Parathyroid adenoma (tissue), 2 donors: ENCODE measurements around the gene EXOC4.

Experiments
- H2AFZ ChIP-seq: fragments of 300-600 bp; sonication (generic); one replicate; pipeline ENCODE4 v1.7.0; 2017; ENCODE audit warnings: antibody characterized with exemption, mild to moderate bottlenecking
- H3K27ac ChIP-seq: fragments of 300-600 bp; sonication (generic); one replicate; pipeline ENCODE4 v1.7.0; 2017
- H3K27me3 ChIP-seq: fragments of 300-600 bp; sonication (generic); one replicate; pipeline ENCODE4 v1.7.0; 2017; ENCODE audit warnings: low read length; ENCODE audit not compliant: control insufficient read depth, insufficient read depth
- H3K36me3 ChIP-seq: fragments of 300-600 bp; sonication (generic); one replicate; pipeline ENCODE4 v1.7.0; 2017; ENCODE audit warnings: low read length; ENCODE audit not compliant: control insufficient read depth, insufficient read depth
- H3K4me1 ChIP-seq: fragments of 300-600 bp; sonication (generic); one replicate; pipeline ENCODE4 v1.7.0; 2017; ENCODE audit warnings: control low read depth
- H3K4me2 ChIP-seq: fragments of 300-600 bp; sonication (generic); one replicate; pipeline ENCODE4 v1.7.0; 2017; ENCODE audit warnings: low read length
- H3K4me3 ChIP-seq: fragments of 300-600 bp; sonication (generic); one replicate; pipeline ENCODE4 v1.7.0; 2017; ENCODE audit warnings: low read depth, low read length
- H3K79me2 ChIP-seq: fragments of 300-600 bp; sonication (generic); one replicate; pipeline ENCODE4 v1.7.0; 2017; ENCODE audit warnings: control low read depth
- H3K9ac ChIP-seq: fragments of 300-600 bp; sonication (generic); one replicate; pipeline ENCODE4 v1.7.0; 2017; ENCODE audit warnings: mild to moderate bottlenecking
- H3K9me3 ChIP-seq: fragments of 300-600 bp; sonication (generic); one replicate; pipeline ENCODE4 v1.7.0; 2017; ENCODE audit warnings: low read length; ENCODE audit not compliant: control insufficient read depth
- TF ChIP-seq, protein P1 (sequence below): fragments of 300-600 bp; sonication (generic); IDR thresholded peaks from one replicate; pipeline ENCODE4 v1.7.0; 2017; ENCODE audit warnings: antibody characterized with exemption, mild to moderate bottlenecking
- donor health status: primary hyperparathyroidism.

EXOC4 gene

DNA sequence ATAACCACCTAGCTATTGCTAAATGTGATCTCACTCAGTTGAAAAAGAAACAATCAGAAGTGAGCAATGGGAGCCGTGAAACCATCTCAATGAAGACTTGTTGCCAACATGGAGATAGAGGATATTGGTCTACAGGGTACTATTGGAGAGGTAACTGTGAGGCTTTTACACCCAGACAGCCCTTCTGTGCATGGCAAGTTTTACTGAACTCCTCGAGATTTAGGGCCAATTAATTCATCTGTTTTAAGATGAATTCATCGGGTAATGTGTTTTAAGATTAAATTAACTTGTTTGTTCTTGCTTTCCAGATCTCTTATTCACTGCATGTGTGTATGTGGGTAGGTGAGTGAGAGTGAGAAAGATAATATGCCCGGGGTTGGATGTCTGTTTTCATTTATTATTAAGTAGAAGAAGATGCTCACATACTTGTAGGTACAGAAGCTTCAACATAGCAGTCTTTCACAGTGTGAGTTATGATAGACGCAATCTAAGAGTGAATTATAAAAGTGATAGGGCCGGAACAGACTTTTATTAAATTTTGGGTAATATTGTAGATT lies 323.8 kb downstream of the EXOC4 start:
- Histone ChIP-seq H3K27ac (no peak overlapping the region), H3K9ac (no peak overlapping the region), H3K4me2 (no peak overlapping the region), H3K4me3 (no peak overlapping the region), H2AFZ (no peak overlapping the region), H3K4me1 (no peaks in the 10 kb centered on the region), H3K36me3 (no peaks in the 10 kb centered on the region), H3K9me3 (no peaks in the 10 kb centered on the region), H3K27me3 (no peaks in the 10 kb centered on the region), H3K79me2 (no peaks in the 10 kb centered on the region)
- TF ChIP-seq, protein P1, sequence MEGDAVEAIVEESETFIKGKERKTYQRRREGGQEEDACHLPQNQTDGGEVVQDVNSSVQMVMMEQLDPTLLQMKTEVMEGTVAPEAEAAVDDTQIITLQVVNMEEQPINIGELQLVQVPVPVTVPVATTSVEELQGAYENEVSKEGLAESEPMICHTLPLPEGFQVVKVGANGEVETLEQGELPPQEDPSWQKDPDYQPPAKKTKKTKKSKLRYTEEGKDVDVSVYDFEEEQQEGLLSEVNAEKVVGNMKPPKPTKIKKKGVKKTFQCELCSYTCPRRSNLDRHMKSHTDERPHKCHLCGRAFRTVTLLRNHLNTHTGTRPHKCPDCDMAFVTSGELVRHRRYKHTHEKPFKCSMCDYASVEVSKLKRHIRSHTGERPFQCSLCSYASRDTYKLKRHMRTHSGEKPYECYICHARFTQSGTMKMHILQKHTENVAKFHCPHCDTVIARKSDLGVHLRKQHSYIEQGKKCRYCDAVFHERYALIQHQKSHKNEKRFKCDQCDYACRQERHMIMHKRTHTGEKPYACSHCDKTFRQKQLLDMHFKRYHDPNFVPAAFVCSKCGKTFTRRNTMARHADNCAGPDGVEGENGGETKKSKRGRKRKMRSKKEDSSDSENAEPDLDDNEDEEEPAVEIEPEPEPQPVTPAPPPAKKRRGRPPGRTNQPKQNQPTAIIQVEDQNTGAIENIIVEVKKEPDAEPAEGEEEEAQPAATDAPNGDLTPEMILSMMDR: no peak

DNA sequence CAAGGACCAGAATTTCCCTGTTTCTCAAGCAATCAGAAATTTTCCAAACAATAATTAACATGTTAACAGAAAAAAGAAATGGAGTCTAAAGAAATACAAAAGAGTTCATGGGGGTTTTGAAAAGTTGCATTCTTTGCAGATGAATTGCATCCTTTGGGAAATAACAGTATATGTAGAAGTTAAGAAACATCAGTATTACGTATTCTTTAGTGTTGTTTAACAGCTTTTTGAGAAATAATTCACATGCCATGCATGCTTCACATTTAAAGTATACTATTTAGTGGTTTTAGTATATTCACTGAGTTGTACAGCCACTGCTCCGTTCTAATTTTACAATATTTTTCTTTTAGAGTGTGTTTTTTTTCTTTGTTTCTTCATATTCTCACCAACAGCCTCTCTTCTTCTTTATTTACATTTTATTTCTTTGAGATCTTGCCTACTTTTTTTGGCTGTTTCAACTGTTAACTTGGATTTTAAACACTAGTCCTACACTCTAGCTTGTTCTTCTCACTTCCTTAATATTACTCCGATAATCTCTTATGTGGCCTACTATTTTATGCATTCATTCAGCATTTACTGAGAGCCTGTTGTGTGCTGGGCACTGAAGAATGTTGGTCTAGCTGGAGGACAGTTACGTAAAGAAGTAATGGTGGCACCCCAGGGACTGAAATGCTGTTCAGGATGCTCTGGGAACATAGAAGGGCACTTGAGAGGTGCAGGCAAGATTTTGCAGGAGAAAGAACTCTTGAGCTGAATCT lies 330.1 kb downstream of the EXOC4 start:
- H3K4me2 ChIP-seq: no peak overlapping the region
- H3K79me2 ChIP-seq: peaks cover 3% of the 10 kb centered on the region
- no peak overlapping the region for H3K27ac ChIP-seq
- no peak overlapping the region for H3K9ac ChIP-seq
- H3K36me3 ChIP-seq: no peaks in the 10 kb centered on the region
- H3K27me3 ChIP-seq: no peaks in the 10 kb centered on the region
- H2AFZ ChIP-seq: no peak overlapping the region
- no peak overlapping the region for H3K4me3 ChIP-seq
- no peaks in the 10 kb centered on the region for H3K4me1 ChIP-seq
- TF ChIP-seq, protein P1: no peak
- no peaks in the 10 kb centered on the region for H3K9me3 ChIP-seq

DNA sequence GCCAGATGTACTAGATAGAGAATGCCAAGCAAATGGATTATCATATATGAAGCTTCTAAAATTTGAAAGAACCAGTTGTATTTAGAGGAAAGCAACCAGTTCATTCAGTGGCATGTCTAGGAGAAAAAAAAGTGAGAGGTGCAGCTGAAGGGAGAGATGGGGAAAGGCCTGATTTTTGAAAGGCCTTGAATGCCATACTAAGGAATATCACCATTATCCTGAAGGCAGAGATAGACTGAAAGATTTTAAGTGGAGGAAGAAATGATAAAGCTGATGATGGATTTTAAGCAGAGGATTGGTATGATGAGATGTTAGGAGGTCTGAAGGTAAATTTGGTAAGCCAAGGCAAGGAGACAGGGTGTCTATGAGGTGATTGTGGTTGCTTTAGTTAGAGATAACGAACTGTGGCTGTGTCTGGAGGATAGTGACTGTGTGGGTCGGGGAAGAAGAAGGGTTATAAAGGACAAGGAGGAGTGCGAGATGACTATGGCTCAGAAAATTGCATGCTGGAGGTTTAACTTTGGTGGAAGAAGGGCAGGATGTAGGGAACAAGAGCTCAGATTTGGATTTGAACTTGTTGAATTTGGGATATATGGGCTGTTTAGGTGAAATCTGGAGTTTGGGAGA lies 330.8 kb downstream of the EXOC4 start:
- no peak overlapping the region for H2AFZ ChIP-seq
- H3K27ac ChIP-seq: no peak overlapping the region
- no peak overlapping the region for H3K9ac ChIP-seq
- no peaks in the 10 kb centered on the region for H3K36me3 ChIP-seq
- no peaks in the 10 kb centered on the region for H3K27me3 ChIP-seq
- H3K9me3 ChIP-seq: no peaks in the 10 kb centered on the region
- H3K4me2 ChIP-seq: no peak overlapping the region
- TF ChIP-seq, protein P1: no peak
- H3K4me1 ChIP-seq: no peaks in the 10 kb centered on the region
- H3K79me2 ChIP-seq: peaks cover 3% of the 10 kb centered on the region
- no peak overlapping the region for H3K4me3 ChIP-seq

DNA sequence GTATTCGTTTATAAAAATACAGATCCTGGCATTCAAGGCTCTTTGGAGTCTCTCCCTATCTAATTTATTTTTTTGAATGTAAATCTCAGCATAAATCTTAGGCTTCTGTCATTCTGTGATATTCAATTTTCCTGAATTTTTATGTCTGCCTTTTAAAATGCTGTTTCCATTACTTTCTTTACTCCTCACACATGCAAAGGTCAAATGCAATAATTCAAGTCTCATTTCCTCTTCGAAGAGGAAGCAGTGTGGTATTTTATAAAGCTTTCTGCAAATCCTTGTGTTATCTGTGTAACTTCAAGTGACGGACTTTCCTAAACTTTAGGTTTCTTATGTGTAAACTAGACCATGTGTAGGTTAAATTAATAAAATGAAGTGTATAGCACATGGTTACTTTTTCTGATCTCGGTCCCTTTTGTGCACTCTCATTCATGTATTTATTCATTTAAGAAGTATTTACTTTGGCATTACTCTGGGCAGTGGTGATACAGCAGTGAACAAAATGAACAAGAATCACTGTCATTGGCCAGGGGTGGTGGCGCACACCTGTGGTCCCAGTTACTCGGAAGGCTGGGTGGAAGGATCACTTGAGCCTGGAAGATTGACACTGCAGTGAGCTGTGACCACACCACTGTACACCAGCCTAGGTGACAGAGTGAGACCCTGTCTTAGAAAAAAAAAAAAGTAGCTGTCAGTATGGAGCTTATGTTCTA lies 332.2 kb downstream of the EXOC4 start:
- H3K4me1 ChIP-seq: no peaks in the 10 kb centered on the region
- H3K27ac ChIP-seq: no peak overlapping the region
- H3K9ac ChIP-seq: no peak overlapping the region
- no peaks in the 10 kb centered on the region for H3K27me3 ChIP-seq
- no peak overlapping the region for H3K4me3 ChIP-seq
- TF ChIP-seq, protein P1: no peak
- H3K9me3 ChIP-seq: no peaks in the 10 kb centered on the region
- peaks cover 3% of the 10 kb centered on the region for H3K79me2 ChIP-seq
- H3K4me2 ChIP-seq: no peak overlapping the region
- no peaks in the 10 kb centered on the region for H3K36me3 ChIP-seq
- H2AFZ ChIP-seq: no peak overlapping the region
